Measurements from ENCODE around the gene KCNJ6.
"Not testable (repeated sequence)": the region's sequence is repeated elsewhere in the genome, so short reads cannot be mapped to it uniquely, and the experiment has no call there.

Gene KCNJ6

DNA sequence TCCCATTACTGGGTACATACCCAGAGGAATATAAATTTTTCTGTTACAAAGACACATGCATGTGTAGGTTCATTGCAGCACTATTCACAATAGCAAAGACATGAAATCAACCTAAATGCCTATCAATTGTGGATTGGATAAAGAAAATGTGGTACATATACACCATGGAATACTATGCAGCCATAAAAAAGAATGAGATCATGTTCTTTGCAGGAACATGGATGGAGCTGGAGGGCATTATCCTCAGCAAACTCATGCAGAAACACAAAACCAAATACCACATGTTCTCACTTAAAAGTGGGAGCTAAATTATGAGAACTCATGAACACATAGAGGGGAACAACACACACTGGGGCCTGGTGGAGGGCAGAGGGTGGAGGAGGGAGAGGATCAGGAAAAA lies 272.4 kb downstream of the KCNJ6 start:
- not testable (repeated sequence) for H3K9me3 ChIP-seq (ENCODE audit: control insufficient read depth in 1 of 2, low read length in 2 of 2); H3K4me3 ChIP-seq (ENCODE audit: low read depth in 1 of 2, low read length in 2 of 2); H3K4me1 ChIP-seq (ENCODE audit: control insufficient read depth in 1 of 2, insufficient read depth in 2 of 2, low read length in 2 of 2); H3K27me3 ChIP-seq (ENCODE audit: control insufficient read depth in 1 of 2, insufficient read depth in 2 of 2, low read length in 2 of 2); H3K36me3 ChIP-seq (ENCODE audit: control insufficient read depth in 1 of 2, insufficient read depth in 2 of 2, low read length in 2 of 2); H3K9ac ChIP-seq (ENCODE audit: low read depth in 1 of 2, low read length in 2 of 2); H3K27ac ChIP-seq (ENCODE audit: low read depth, low read length)

DNA sequence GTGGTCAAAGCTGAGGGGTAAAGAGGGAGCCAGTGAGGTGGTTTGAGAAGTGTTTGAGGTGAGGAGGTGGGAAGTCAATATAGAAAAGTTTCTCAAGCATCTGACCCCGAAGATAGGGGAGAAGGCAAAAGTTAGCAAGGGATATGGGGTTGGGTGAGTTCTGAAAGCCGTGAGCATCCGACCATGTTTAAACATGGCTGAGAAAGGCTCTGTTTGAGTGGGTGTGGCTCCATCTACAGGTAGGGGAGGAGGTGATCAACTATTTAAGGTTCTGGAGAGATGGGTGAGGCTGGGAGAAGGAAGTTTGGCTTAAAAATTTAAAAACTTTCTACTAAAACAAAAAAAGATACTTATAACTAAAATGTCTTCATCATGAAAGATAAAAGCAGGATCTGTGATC lies 273.8 kb downstream of the KCNJ6 start:
- H3K4me1 ChIP-seq (ENCODE audit: control insufficient read depth in 1 of 2, insufficient read depth in 2 of 2, low read length in 2 of 2), result no peaks in the 10 kb centered on the region

DNA sequence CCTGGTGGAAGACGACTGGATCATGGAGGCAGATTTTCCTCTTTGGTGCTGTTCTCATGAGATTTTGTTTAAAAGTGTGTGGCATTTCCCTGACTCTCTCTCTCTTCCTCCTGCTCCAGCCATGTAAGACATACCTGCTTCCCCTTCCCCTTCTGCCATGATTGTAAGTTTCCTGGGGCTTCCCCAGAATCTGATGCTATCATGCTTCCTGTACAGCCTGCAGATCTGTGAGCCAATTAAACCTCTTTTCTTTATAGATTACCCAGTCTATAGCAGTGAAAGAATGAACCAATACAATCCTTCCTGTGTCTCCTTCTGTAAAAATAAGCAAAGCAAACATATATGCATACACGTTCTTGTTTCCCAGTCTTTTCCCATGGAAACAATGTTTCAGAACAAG lies 276.5 kb downstream of the KCNJ6 start:
- no peak overlapping the region for H3K27ac ChIP-seq (ENCODE audit: low read depth, low read length)
- H3K27me3 ChIP-seq (ENCODE audit: control insufficient read depth in 1 of 2, insufficient read depth in 2 of 2, low read length in 2 of 2), result peaks cover 0 to 3% of the 10 kb centered on the region in 2 donors
- H3K9me3 ChIP-seq (ENCODE audit: control insufficient read depth in 1 of 2, low read length in 2 of 2), result no peaks in the 10 kb centered on the region
- no peak overlapping the region for H3K4me3 ChIP-seq (ENCODE audit: low read depth in 1 of 2, low read length in 2 of 2)
- H3K4me1 ChIP-seq (ENCODE audit: control insufficient read depth in 1 of 2, insufficient read depth in 2 of 2, low read length in 2 of 2), result no peaks in the 10 kb centered on the region
- no peak overlapping the region for H3K9ac ChIP-seq (ENCODE audit: low read depth in 1 of 2, low read length in 2 of 2)
- H3K36me3 ChIP-seq (ENCODE audit: control insufficient read depth in 1 of 2, insufficient read depth in 2 of 2, low read length in 2 of 2), result no peaks in the 10 kb centered on the region

More for the DNA sequence above, 273.8 kb downstream of the KCNJ6 start:
- Histone ChIP-seq H3K36me3 (ENCODE audit: control insufficient read depth in 1 of 2, insufficient read depth in 2 of 2, low read length in 2 of 2) (no peaks in the 10 kb centered on the region), H3K9me3 (ENCODE audit: control insufficient read depth in 1 of 2, low read length in 2 of 2) (no peaks in the 10 kb centered on the region), H3K27ac (ENCODE audit: low read depth, low read length) (no peak overlapping the region), H3K27me3 (ENCODE audit: control insufficient read depth in 1 of 2, insufficient read depth in 2 of 2, low read length in 2 of 2) (no peaks in the 10 kb centered on the region), H3K9ac (ENCODE audit: low read depth in 1 of 2, low read length in 2 of 2) (no peak overlapping the region), H3K4me3 (ENCODE audit: low read depth in 1 of 2, low read length in 2 of 2) (no peak overlapping the region)

GRCh38 chr21:37636152-37636860 lies 280.0 kb downstream of the KCNJ6 start:
- Histone ChIP-seq H3K27ac (ENCODE audit: low read depth, low read length) (no peak overlapping the region), H3K4me3 (ENCODE audit: low read depth in 1 of 2, low read length in 2 of 2) (no peak overlapping the region), H3K4me1 (ENCODE audit: control insufficient read depth in 1 of 2, insufficient read depth in 2 of 2, low read length in 2 of 2) (no peaks in the 10 kb centered on the region), H3K9me3 (ENCODE audit: control insufficient read depth in 1 of 2, low read length in 2 of 2) (no peaks in the 10 kb centered on the region), H3K9ac (ENCODE audit: low read depth in 1 of 2, low read length in 2 of 2) (no peak overlapping the region), H3K27me3 (ENCODE audit: control insufficient read depth in 1 of 2, insufficient read depth in 2 of 2, low read length in 2 of 2) (peaks cover 0 to 3% of the 10 kb centered on the region in 2 donors), H3K36me3 (ENCODE audit: control insufficient read depth in 1 of 2, insufficient read depth in 2 of 2, low read length in 2 of 2) (no peaks in the 10 kb centered on the region)

DNA sequence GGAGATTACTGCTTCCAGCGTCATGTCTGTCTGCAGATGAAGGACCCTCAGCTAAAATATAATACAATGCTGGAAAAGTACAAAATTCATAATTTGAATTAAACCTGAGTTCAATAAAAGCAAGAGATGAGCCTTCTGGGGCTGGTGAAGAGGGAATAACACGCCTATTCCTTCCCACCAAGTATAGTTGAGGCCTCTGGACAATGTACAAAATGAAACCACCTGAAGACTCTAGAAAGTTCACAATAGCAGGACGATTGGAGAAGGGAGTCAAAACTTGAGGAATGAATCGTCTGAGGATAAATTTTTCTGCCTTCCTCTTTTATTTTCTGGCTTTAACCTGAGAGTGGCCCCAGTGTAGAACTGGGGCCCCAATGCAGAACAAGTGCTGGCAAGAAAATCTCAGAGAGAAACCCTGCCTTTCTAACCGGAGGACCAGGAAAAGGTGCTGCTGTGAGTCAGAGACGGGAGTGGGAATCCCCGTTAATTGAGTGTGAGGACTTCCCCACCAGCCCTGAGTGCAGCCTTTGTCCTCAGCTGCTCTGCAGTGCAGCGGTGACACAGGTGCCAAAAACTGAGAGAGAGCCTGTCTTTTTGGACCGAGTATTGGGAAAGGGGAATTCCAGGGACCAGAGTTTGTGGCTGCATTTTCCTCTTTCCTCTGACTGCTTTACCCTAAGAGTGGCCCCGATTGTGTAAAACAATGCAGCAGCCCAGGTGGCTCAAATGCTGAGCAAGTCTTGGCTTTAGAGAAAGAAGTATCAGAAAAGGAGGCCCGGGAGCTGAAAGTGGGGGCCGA lies 284.7 kb downstream of the KCNJ6 start:
- peaks cover 0 to 3% of the 10 kb centered on the region in 2 donors for H3K27me3 ChIP-seq (ENCODE audit: control insufficient read depth in 1 of 2, insufficient read depth in 2 of 2, low read length in 2 of 2)
- H3K27ac ChIP-seq (ENCODE audit: low read depth, low read length), result no peak overlapping the region
- no peak overlapping the region for H3K4me3 ChIP-seq (ENCODE audit: low read depth in 1 of 2, low read length in 2 of 2)
- H3K9ac ChIP-seq (ENCODE audit: low read depth in 1 of 2, low read length in 2 of 2), result no peak overlapping the region
- H3K36me3 ChIP-seq (ENCODE audit: control insufficient read depth in 1 of 2, insufficient read depth in 2 of 2, low read length in 2 of 2), result no peaks in the 10 kb centered on the region
- H3K9me3 ChIP-seq (ENCODE audit: control insufficient read depth in 1 of 2, low read length in 2 of 2), result no peaks in the 10 kb centered on the region
- H3K4me1 ChIP-seq (ENCODE audit: control insufficient read depth in 1 of 2, insufficient read depth in 2 of 2, low read length in 2 of 2), result no peaks in the 10 kb centered on the region

DNA sequence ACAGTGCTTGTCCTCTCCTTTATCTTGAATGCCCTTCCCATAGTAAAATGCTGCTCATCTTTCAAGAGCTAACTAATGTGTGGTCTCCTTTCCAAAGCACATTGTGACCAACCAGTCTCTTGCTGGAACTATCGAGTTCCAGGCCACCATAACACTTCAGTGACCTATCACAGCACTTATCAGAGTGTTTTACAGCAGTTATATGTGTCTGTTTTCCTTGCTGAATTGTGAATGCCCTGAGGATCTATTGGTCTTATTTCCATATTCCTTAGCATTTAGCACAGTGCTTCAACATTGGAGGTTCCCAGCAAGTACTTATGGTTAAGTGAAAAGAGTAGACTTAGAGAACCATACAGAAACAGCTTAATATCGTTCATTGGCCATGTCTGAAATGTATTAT lies 285.4 kb downstream of the KCNJ6 start:
- Histone ChIP-seq H3K27me3 (ENCODE audit: control insufficient read depth in 1 of 2, insufficient read depth in 2 of 2, low read length in 2 of 2) (peaks cover 0 to under 1% of the 10 kb centered on the region in 2 donors), H3K4me3 (ENCODE audit: low read depth in 1 of 2, low read length in 2 of 2) (no peak overlapping the region), H3K4me1 (ENCODE audit: control insufficient read depth in 1 of 2, insufficient read depth in 2 of 2, low read length in 2 of 2) (no peaks in the 10 kb centered on the region), H3K9ac (ENCODE audit: low read depth in 1 of 2, low read length in 2 of 2) (no peak overlapping the region), H3K36me3 (ENCODE audit: control insufficient read depth in 1 of 2, insufficient read depth in 2 of 2, low read length in 2 of 2) (no peaks in the 10 kb centered on the region), H3K27ac (ENCODE audit: low read depth, low read length) (no peak overlapping the region), H3K9me3 (ENCODE audit: control insufficient read depth in 1 of 2, low read length in 2 of 2) (no peaks in the 10 kb centered on the region)

DNA sequence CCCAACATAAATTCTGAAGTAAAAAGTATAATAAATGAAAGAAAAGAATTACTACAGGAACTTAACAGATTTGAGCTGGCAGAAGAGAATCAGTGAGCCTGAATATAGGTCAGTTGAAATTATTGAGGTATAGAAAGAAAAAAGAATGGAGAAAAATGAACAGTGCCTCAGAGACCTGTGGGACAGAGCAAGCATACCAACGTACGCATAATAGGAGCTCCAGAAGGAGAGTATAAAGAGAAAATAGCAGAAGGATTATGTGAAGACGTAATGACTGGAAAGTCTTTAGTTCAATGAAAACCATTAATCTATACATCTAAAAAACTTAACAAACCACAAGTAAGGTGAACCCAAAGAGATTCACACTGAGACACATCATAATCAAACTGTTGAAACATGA lies 287.9 kb downstream of the KCNJ6 start:
- H3K9ac ChIP-seq (ENCODE audit: low read depth in 1 of 2, low read length in 2 of 2), result no peak overlapping the region

DNA sequence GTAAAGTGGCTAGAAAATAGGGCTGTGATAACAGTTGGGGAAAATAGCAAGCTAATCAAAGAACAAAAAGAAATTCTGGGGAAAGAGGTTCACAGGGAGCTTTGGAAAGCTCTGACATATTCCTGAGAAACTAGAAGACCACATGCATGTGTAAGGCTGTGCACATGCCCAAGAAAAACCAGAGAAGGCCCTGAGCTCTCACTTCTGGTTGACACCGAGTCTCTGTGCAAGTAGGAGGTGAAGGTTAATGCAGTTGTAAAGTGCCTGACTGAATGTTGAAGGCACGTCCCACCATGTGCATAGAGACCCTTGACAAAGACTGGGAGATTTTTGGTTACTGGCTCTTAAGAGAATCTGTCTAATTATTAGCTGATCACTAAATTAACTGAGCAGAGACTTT lies 288.7 kb downstream of the KCNJ6 start:
- Histone ChIP-seq H3K9ac (ENCODE audit: low read depth in 1 of 2, low read length in 2 of 2) (no peak overlapping the region), H3K4me3 (ENCODE audit: low read depth in 1 of 2, low read length in 2 of 2) (no peak overlapping the region), H3K27me3 (ENCODE audit: control insufficient read depth in 1 of 2, insufficient read depth in 2 of 2, low read length in 2 of 2) (no peaks in the 10 kb centered on the region), H3K36me3 (ENCODE audit: control insufficient read depth in 1 of 2, insufficient read depth in 2 of 2, low read length in 2 of 2) (no peaks in the 10 kb centered on the region), H3K27ac (ENCODE audit: low read depth, low read length) (no peak overlapping the region), H3K9me3 (ENCODE audit: control insufficient read depth in 1 of 2, low read length in 2 of 2) (no peaks in the 10 kb centered on the region), H3K4me1 (ENCODE audit: control insufficient read depth in 1 of 2, insufficient read depth in 2 of 2, low read length in 2 of 2) (no peaks in the 10 kb centered on the region)

More for the DNA sequence above, 287.9 kb downstream of the KCNJ6 start:
- Histone ChIP-seq H3K27me3 (ENCODE audit: control insufficient read depth in 1 of 2, insufficient read depth in 2 of 2, low read length in 2 of 2) (no peaks in the 10 kb centered on the region), H3K4me3 (ENCODE audit: low read depth in 1 of 2, low read length in 2 of 2) (no peak overlapping the region), H3K4me1 (ENCODE audit: control insufficient read depth in 1 of 2, insufficient read depth in 2 of 2, low read length in 2 of 2) (no peaks in the 10 kb centered on the region), H3K9me3 (ENCODE audit: control insufficient read depth in 1 of 2, low read length in 2 of 2) (no peaks in the 10 kb centered on the region), H3K27ac (ENCODE audit: low read depth, low read length) (no peak overlapping the region), H3K36me3 (ENCODE audit: control insufficient read depth in 1 of 2, insufficient read depth in 2 of 2, low read length in 2 of 2) (no peaks in the 10 kb centered on the region)

- Histone ChIP-seq H3K27ac (ENCODE audit: low read depth, low read length) (no peak overlapping the region), H3K9me3 (ENCODE audit: control insufficient read depth in 1 of 2, low read length in 2 of 2) (no peaks in the 10 kb centered on the region)
Measured at GRCh38 chr21:37627074-37627473, 289.2 kb downstream of the KCNJ6 start.

DNA sequence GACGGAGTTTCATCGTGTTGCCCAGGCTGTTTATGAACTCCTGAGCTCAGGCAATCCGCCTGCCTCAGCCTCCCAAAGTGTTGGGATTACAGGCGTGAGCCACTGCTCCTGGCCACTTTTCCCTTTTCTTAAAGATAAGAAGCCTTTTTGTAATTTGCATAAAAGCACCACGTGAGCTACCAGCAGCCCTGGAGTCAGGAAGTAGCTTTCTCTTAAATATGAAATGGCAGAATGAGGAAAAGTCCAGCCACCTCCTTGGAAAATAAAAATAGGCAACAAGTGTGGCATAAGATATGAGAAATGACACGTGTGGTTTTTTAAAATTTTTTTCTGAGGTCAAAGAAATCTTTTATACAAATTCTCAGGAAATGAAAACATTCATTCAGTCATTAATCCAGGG lies 289.9 kb downstream of the KCNJ6 start:
- Histone ChIP-seq H3K4me3 (ENCODE audit: low read depth in 1 of 2, low read length in 2 of 2) (no peak overlapping the region), H3K27me3 (ENCODE audit: control insufficient read depth in 1 of 2, insufficient read depth in 2 of 2, low read length in 2 of 2) (no peaks in the 10 kb centered on the region), H3K27ac (ENCODE audit: low read depth, low read length) (no peak overlapping the region), H3K36me3 (ENCODE audit: control insufficient read depth in 1 of 2, insufficient read depth in 2 of 2, low read length in 2 of 2) (no peaks in the 10 kb centered on the region), H3K9me3 (ENCODE audit: control insufficient read depth in 1 of 2, low read length in 2 of 2) (no peaks in the 10 kb centered on the region), H3K9ac (ENCODE audit: low read depth in 1 of 2, low read length in 2 of 2) (no peak overlapping the region), H3K4me1 (ENCODE audit: control insufficient read depth in 1 of 2, insufficient read depth in 2 of 2, low read length in 2 of 2) (no peaks in the 10 kb centered on the region)

More at GRCh38 chr21:37627074-37627473, 289.2 kb downstream of the KCNJ6 start:
- Histone ChIP-seq H3K9ac (ENCODE audit: low read depth in 1 of 2, low read length in 2 of 2) (no peak overlapping the region), H3K27me3 (ENCODE audit: control insufficient read depth in 1 of 2, insufficient read depth in 2 of 2, low read length in 2 of 2) (no peaks in the 10 kb centered on the region), H3K4me1 (ENCODE audit: control insufficient read depth in 1 of 2, insufficient read depth in 2 of 2, low read length in 2 of 2) (no peaks in the 10 kb centered on the region), H3K4me3 (ENCODE audit: low read depth in 1 of 2, low read length in 2 of 2) (no peak overlapping the region), H3K36me3 (ENCODE audit: control insufficient read depth in 1 of 2, insufficient read depth in 2 of 2, low read length in 2 of 2) (no peaks in the 10 kb centered on the region)
